SH-SY5Y (cell line): ENCODE measurements around the gene BBS4.
"Not testable (repeated sequence)": the region's sequence is repeated elsewhere in the genome, so short reads cannot be mapped to it uniquely, and the experiment has no call there.

ENCODE experiments used
- GATA2 ChIP-seq: IDR thresholded peaks from 2 replicates; pipeline ENCODE4 v1.6.1; 2011; ENCODE audit warnings: mild to moderate bottlenecking, low read depth, low read length
- GATA3 ChIP-seq: IDR thresholded peaks from 2 replicates; pipeline ENCODE4 v1.6.1; 2011; ENCODE audit warnings: low read depth, mild to moderate bottlenecking, low read length, moderate library complexity

Gene BBS4, protein sequence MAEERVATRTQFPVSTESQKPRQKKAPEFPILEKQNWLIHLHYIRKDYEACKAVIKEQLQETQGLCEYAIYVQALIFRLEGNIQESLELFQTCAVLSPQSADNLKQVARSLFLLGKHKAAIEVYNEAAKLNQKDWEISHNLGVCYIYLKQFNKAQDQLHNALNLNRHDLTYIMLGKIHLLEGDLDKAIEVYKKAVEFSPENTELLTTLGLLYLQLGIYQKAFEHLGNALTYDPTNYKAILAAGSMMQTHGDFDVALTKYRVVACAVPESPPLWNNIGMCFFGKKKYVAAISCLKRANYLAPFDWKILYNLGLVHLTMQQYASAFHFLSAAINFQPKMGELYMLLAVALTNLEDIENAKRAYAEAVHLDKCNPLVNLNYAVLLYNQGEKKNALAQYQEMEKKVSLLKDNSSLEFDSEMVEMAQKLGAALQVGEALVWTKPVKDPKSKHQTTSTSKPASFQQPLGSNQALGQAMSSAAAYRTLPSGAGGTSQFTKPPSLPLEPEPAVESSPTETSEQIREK

DNA sequence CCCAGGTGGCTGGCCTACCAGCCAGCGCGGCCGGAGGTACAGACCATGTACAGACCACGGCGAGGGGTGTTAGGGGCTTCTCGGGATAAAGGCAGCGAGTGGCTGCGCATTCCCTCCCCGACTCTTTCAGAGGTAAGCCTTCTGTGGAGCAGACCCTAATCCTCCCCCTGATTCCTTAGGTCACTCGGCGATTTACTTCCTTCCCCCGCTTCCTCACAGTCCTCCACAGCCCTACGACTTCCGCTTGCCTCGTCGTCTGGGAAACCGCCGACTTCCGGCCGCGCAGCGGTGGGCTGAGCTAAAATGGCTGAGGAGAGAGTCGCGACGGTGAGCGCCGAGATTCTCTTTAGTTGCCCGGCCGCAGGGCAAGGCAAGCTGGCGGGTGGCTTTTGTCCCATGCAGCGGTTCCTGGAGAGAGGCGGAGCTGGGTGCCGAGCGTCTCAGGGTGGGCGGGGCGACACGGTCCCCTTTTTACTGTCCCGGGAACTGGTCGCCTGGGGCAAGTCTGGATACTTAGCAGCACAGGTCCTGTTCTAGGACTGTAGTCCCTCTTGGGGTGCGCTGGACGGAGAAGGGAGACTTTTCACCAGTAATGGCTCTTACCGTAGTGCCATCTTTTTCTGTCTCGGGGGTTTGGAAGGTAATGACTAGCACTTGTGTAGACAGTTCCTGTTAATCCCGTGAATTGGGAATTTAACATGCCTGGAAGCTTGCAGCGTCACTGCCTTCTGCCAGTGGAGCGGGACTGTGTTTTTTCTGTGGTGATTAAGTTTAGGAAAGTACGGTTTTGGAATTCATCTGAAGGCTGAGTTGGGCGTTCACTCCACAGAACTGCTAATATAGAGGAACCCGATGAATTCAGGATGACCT is at the start of gene BBS4, which contains the start of gene HIGD2B:
Gene BBS4, plus strand, starts transcription at position 283 of the 870 bp plus-strand sequence. Its CDS starts 21 bp downstream, at position 304.
Gene HIGD2B, minus strand, starts transcription at position 258 of the 870 bp plus-strand sequence. CDS start 9,808 bp downstream, outside the sequence.
- TF ChIP-seq GATA2 = no peak

DNA sequence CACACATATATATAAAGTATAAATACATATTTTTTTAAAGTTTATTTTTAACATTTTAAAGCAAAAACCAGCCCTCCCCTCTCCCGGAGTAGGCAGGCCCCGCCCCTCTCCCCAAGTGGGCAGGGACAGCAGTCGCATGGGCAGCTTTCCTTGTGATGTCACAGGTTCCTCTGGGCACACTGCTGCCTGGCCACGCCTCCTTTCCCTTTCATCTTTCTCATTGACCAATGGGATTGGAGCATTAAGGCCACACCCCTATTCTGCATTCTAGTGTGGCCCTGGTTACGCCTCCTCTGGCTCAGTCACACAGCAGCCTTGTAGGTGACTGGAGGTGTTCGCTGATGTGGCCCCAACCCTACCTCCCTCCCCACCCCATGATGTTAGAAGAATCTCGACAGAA is 31.6 kb upstream of the BBS4 start, which contains the start of gene GOLGA6B:
Gene GOLGA6B, plus strand, starts transcription at position 301 of the 400 bp plus-strand sequence. Its CDS starts 41 bp downstream, at position 342.
- not testable (repeated sequence) for TF ChIP-seq GATA3, GATA2

GRCh38 chr15:72671525-72671924 is 14.5 kb upstream of the BBS4 start:
- TF ChIP-seq GATA2 = no peak
- no peak for TF ChIP-seq GATA3

GRCh38 chr15:72676838-72677237 is 9.2 kb upstream of the BBS4 start:
- TF ChIP-seq GATA3 = no peak
- TF ChIP-seq GATA2 = no peak

- TF ChIP-seq GATA3 = no peak
- TF ChIP-seq GATA2 = no peak
Observed at GRCh38 chr15:72680931-72681330, 5.1 kb upstream of the BBS4 start.

DNA sequence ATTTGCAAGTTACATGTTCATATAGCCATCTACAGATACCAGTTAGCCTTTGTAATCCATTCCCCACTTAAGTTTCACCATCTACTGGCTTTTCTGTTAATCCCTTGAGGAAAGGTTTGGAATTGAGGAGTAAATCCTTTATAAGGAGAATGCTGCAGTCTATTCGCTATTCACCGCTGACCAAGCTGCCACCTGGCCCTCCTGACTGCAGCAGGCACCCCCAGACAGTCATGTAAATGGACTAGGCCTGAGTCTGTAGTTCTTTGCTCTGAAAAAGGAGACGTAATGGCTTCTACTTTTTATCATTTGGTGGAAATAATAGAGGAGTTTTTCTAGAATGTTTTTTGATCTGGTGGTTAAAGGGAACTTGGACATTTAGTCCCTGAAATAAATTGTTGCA is 3.2 kb upstream of the BBS4 start:
- no peak for TF ChIP-seq GATA2

GRCh38 chr15:72685301-72685924 is 594 bp upstream of the BBS4 start:
- TF ChIP-seq GATA3 (no peak), GATA2 (no peak)

DNA sequence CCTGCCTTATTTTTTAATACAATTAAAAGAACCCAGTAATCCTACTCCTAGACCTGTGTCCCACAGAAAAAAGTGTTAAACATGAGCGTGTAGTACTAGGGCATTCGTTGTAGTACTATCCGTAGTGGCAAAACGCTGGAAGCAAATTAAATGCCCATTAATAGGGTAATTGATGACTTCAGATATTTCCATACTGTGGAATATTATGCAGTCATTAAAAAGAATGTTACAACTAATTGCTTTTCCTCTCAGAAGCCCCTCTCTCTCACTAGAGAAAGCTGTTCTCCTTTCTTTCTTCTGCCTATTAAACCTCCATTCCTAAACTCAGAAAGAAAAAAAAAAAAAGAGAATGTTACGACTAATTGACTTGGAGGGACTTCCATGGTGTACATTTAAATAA is 2.7 kb downstream of the BBS4 start:
- TF ChIP-seq GATA2 = no peak
- no peak for TF ChIP-seq GATA3

GRCh38 chr15:72690938-72691337 is 4.9 kb downstream of the BBS4 start:
- TF ChIP-seq GATA2 (no peak), GATA3 (no peak)

DNA sequence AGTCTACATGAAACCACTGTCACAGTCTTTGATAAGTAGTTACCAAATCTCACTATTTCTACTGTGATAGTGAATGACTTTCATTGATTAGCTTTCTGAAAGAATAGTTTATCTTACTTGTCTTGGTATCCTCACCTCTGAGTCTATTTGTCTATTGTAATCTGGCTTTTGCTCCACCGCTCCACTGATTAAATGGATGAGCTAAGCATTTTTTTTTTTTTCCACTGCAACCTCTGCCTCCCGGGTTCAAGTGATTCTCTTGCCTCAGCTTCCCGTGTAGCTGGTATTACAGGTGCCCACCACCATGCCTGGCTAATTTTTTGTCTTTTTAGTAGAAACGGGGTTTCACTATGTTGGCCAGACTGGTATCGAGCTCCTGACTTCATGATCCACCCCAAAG is 12.9 kb downstream of the BBS4 start:
- TF ChIP-seq GATA2 (no peak), GATA3 (no peak)

DNA sequence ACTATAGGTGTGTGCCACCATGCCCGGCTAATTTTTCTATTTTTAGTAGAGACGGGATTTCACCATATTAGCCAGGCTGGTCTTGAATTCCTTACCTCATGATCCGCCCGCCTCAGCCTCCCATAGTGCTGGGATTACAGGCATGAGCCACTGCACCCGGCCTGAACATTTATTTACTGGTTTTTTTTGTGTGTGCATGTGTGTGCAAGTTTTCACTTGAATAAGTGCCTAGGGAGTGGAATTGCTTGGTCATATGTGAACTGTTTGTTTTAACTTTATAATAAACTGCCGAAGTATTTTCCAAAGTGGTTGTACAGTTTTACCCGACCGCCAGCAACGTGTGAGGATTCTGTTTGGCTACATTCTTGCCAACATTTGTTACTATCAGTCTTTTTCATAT is 14.1 kb downstream of the BBS4 start:
- TF ChIP-seq GATA2 (no peak), GATA3 (no peak)

- TF ChIP-seq GATA2 (no peak), GATA3 (no peak)
Observed at GRCh38 chr15:72706266-72706665, 20.3 kb downstream of the BBS4 start.

DNA sequence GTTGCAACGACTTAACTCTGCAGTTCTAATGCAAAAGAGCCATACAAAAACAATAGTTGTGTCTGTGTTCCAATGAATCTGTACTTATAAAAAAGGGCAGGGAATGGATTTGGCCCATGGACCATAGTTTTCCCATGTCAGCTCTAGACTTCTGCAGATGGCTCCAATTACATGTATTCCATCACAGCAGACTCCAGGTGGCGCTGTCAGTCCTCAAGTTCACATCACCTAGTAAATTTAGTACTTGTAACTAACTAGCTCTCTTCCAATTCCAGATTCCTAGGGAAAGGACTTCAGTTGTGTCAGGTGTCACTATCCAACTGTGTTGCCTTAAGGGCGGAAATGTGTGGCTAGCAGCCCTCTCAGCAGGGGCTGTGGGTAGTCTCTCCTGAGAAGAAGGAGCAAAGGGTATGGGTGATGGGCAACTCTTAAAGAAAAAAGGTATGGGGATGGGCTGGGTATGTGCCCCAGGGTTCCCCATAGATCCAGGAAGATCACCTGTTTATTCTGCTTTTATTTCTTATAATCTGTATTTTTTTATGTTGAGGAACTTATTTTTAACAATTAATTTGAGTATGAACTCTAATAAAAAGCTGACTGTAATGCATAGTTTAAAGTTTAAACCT is 36.2 kb downstream of the BBS4 start:
- TF ChIP-seq GATA2 (no peak), GATA3 (no peak)

DNA sequence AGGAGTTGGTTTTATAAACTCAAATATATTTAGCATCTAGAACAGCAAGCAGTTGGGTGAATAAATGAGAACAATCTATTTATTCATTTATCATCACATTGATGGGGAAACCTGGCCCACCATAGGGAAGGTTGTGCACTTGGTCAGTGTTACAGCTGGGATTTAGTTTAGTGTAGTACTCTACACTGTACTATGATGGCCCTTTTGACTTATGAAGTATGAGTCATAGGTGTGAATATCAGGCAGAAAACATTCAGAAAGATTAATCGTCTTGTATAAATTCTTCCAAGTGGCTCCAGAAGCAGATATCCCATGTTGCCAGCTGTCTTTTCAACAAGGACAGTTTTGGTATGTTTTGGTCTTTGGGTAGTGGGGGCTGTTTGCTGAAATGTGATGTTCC is 38.0 kb downstream of the BBS4 start:
- TF ChIP-seq GATA2 (no peak), GATA3 (no peak)
